Activated CD4-positive, CD25-positive, alpha-beta regulatory T cell treated with anti-CD3 and anti-CD28 coated beads, Interleukin-2, amount 50 U/mL, for 72 hours (primary cell): ENCODE measurements around the gene RBBP6.
"Not testable (repeated sequence)": the region's sequence is repeated elsewhere in the genome, so short reads cannot be mapped to it uniquely, and the experiment has no call there.

Source experiments
- DNase-seq: peaks from one replicate; pipeline ENCODE4 v3.0.0; 2021

RBBP6 gene

GRCh38 chr16:24573141-24573540 is 33.8 kb downstream of the RBBP6 start:
- no peak for DNase-seq

- not testable (repeated sequence) for DNase-seq
Measured at GRCh38 chr16:24574515-24575485, 35.4 kb downstream of the RBBP6 start.

GRCh38 chr16:24575791-24576190 is 36.4 kb downstream of the RBBP6 start:
- not testable (repeated sequence) for DNase-seq

- no peak for DNase-seq
Measured at GRCh38 chr16:24577167-24577566, 37.8 kb downstream of the RBBP6 start.

- DNase-seq, result no peak
Measured at GRCh38 chr16:24580665-24581064, 41.3 kb downstream of the RBBP6 start.

- no peak for DNase-seq
Measured at GRCh38 chr16:24583494-24583893, 44.1 kb downstream of the RBBP6 start.

- no peak for DNase-seq
Measured at GRCh38 chr16:24589997-24590396, 50.6 kb downstream of the RBBP6 start.

GRCh38 chr16:24598777-24599437 is 59.5 kb downstream of the RBBP6 start:
- DNase-seq, result no peak

- DNase-seq, result no peak
Measured at GRCh38 chr16:24609417-24609739, 70.0 kb downstream of the RBBP6 start.

- DNase-seq, result no peak
Measured at GRCh38 chr16:24609740-24610415, 70.5 kb downstream of the RBBP6 start.

GRCh38 chr16:24610416-24610755 is 71.0 kb downstream of the RBBP6 start:
- DNase-seq, result no peak

GRCh38 chr16:24611310-24611709 is 71.9 kb downstream of the RBBP6 start:
- no peak for DNase-seq

GRCh38 chr16:24612656-24613055 is 73.3 kb downstream of the RBBP6 start:
- DNase-seq, result no peak

GRCh38 chr16:24613267-24613666 is 73.9 kb downstream of the RBBP6 start:
- not testable (repeated sequence) for DNase-seq

GRCh38 chr16:24617502-24617901 is 78.1 kb downstream of the RBBP6 start:
- DNase-seq, result no peak
